ES-I3 (cell line): ENCODE results near the gene PCGF5.
"Not testable (repeated sequence)": the region's sequence is repeated elsewhere in the genome, so short reads cannot be mapped to it uniquely, and the experiment has no call there.

Experiments used
- H3K36me3 ChIP-seq: 2 replicates; pipeline ENCODE4 v1.6.1; 2013; ENCODE audit warnings: mild to moderate bottlenecking, low read length, control low read depth, moderate library complexity; ENCODE audit not compliant: insufficient read depth
- H3K4me1 ChIP-seq: 2 replicates; pipeline ENCODE4 v1.6.1; 2013; ENCODE audit warnings: mild to moderate bottlenecking, control low read depth, low read length; ENCODE audit not compliant: insufficient read depth
- H3K9ac ChIP-seq: 2 replicates; pipeline ENCODE4 v1.6.1; 2013; ENCODE audit warnings: low read depth, mild to moderate bottlenecking, low read length, moderate library complexity
- H3K9me3 ChIP-seq: 2 replicates; pipeline ENCODE4 v1.6.1; 2013; ENCODE audit warnings: mild to moderate bottlenecking, low read length, moderate library complexity; ENCODE audit not compliant: control insufficient read depth, insufficient read depth

PCGF5 gene

GRCh38 chr10:91226093-91226492 is 5.6 kb downstream of the PCGF5 start:
- Histone ChIP-seq H3K9ac (no peak overlapping the region), H3K9me3 (no peaks in the 10 kb centered on the region), H3K36me3 (no peaks in the 10 kb centered on the region), H3K4me1 (no peaks in the 10 kb centered on the region)

GRCh38 chr10:91227576-91227975 is 7.1 kb downstream of the PCGF5 start:
- Histone ChIP-seq H3K4me1 (no peaks in the 10 kb centered on the region), H3K36me3 (no peaks in the 10 kb centered on the region), H3K9ac (no peak overlapping the region), H3K9me3 (no peaks in the 10 kb centered on the region)

DNA sequence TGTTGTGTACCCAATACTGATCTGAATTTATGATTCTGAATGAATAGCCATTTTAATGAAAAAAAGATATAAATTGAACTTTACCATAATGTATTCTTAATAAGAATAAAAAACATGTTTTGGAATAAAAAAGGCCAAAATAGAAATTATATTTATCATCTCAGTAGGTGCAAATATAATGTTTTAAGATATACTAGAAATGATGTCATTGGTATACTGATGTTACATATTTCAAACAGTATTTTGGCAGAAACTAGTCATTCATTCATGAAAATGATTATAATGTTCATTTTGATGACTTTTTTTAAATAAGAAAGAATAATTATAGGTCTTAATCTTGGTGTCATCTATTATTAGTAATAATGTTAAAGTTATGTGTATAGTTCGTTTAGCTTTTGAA is 9.2 kb downstream of the PCGF5 start:
- H3K9ac ChIP-seq, result no peak overlapping the region
- no peaks in the 10 kb centered on the region for H3K36me3 ChIP-seq
- H3K9me3 ChIP-seq, result no peaks in the 10 kb centered on the region
- H3K4me1 ChIP-seq, result no peaks in the 10 kb centered on the region

- Histone ChIP-seq H3K9ac (no peak overlapping the region), H3K9me3 (no peaks in the 10 kb centered on the region), H3K36me3 (no peaks in the 10 kb centered on the region), H3K4me1 (peaks cover 4% of the 10 kb centered on the region; the same call in 1 of the 2 replicates)
These were observed 17.7 kb downstream of the PCGF5 start for GRCh38 chr10:91238191-91238590.

DNA sequence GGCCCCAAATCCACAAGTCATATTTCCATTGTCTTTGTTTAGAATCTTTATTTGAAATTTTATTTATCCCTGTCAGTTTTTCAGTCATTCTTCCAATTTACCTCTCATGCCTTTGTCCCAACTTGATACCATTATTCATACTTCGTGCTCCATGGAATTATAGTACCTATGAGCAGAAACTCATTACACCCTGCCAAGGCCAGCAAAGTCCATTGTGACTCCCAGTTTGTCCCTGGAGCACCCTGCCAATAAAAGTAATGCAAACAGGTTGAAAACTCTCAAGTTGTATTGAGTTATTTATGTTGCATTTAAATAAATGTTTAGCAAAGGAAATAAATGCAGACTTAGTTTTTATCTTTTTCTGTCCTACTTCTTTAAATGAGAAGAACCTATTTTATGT is 19.3 kb downstream of the PCGF5 start:
- H3K9me3 ChIP-seq, result no peaks in the 10 kb centered on the region

GRCh38 chr10:91242940-91243339 is 22.5 kb downstream of the PCGF5 start:
- no peaks in the 10 kb centered on the region for H3K36me3 ChIP-seq
- H3K9ac ChIP-seq, result no peak overlapping the region
- H3K9me3 ChIP-seq, result no peaks in the 10 kb centered on the region

More for the DNA sequence above, 19.3 kb downstream of the PCGF5 start:
- Histone ChIP-seq H3K9ac (no peak overlapping the region), H3K4me1 (peaks cover 4% of the 10 kb centered on the region; the same call in 1 of the 2 replicates), H3K36me3 (no peaks in the 10 kb centered on the region)

GRCh38 chr10:91247360-91248111 is 27.1 kb downstream of the PCGF5 start:
- Histone ChIP-seq H3K4me1 (0 out of 2 replicates have a peak, but pooled peaks cover 5% of the 10 kb centered on the region), H3K9me3 (no peaks in the 10 kb centered on the region), H3K36me3 (no peaks in the 10 kb centered on the region), H3K9ac (no peak overlapping the region)

More at GRCh38 chr10:91242940-91243339, 22.5 kb downstream of the PCGF5 start:
- peaks cover 10% of the 10 kb centered on the region; the same call in 1 of the 2 replicates for H3K4me1 ChIP-seq

DNA sequence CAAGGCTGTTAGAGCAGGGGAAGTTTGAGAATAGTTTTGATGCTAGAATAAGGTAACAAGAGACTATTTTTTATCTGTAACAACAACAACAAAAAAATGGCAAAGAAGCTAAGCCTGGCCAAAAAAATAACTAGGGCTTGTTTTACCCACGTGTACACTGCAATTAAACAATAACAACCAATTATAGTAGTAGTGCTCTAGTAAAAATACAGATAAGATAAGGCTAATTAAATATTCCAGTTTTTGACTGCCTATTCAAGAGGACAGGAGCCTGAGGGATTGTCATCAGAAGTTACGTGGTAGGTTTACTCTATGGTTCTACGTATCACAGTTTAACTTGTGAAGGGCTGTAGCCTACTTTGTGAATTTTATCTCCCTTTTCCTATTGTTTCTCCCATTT is 29.2 kb downstream of the PCGF5 start:
- Histone ChIP-seq H3K4me1 (0 out of 2 replicates have a peak, but pooled peaks cover 5% of the 10 kb centered on the region), H3K36me3 (no peaks in the 10 kb centered on the region), H3K9me3 (no peaks in the 10 kb centered on the region), H3K9ac (no peak overlapping the region)

GRCh38 chr10:91250341-91250740 is 29.9 kb downstream of the PCGF5 start:
- Histone ChIP-seq H3K9me3 (no peaks in the 10 kb centered on the region), H3K4me1 (0 out of 2 replicates have a peak, but pooled peaks cover 5% of the 10 kb centered on the region), H3K9ac (no peak overlapping the region), H3K36me3 (no peaks in the 10 kb centered on the region)

- Histone ChIP-seq H3K4me1 (0 out of 2 replicates have a peak, but pooled peaks cover 5% of the 10 kb centered on the region), H3K36me3 (no peaks in the 10 kb centered on the region), H3K9me3 (no peaks in the 10 kb centered on the region), H3K9ac (no peak overlapping the region)
These were observed 31.1 kb downstream of the PCGF5 start for GRCh38 chr10:91251430-91252056.

DNA sequence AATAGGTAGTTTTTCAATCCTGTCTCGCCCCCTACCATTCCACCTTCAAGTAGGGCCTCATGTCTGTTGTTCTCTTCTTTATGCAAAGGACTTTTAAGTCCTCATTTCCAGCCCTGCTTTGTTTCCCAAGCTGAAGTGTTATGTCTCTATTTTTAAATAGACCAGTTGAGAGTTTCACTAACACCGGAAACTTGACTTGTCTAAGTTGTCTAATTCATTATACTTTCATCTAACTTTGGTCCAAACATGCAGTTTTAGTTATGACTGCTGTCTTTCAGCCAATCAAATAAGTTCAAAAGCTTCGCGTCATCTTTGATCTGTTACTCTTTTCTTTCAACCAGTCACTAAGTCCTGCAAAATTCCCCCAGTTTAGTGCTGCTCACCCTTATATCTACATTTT is 32.8 kb downstream of the PCGF5 start:
- Histone ChIP-seq H3K9me3 (no peaks in the 10 kb centered on the region), H3K36me3 (no peaks in the 10 kb centered on the region), H3K4me1 (no peaks in the 10 kb centered on the region), H3K9ac (no peak overlapping the region)

GRCh38 chr10:91257310-91257709 is 36.8 kb downstream of the PCGF5 start:
- H3K9me3 ChIP-seq, result no peaks in the 10 kb centered on the region
- no peaks in the 10 kb centered on the region for H3K4me1 ChIP-seq
- H3K9ac ChIP-seq, result no peak overlapping the region
- no peaks in the 10 kb centered on the region for H3K36me3 ChIP-seq

DNA sequence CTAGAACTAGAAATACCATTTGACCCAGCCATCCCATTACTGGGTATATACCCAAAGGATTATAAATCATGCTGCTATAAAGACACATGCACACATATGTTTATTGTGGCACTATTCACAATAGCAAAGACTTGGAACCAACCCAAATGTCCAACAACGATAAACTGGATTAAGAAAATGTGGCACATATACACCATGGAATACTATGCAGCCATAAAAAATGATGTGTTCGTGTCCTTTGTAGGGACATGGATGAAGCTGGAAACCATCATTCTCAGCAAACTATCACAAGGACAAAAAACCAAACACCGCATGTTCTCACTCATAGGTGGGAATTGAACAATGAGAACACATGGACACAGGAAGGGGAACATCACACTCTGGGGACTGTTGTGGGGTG is 40.0 kb downstream of the PCGF5 start:
- H3K36me3 ChIP-seq, H3K4me1 ChIP-seq, H3K9ac ChIP-seq, H3K9me3 ChIP-seq: not testable (repeated sequence)

DNA sequence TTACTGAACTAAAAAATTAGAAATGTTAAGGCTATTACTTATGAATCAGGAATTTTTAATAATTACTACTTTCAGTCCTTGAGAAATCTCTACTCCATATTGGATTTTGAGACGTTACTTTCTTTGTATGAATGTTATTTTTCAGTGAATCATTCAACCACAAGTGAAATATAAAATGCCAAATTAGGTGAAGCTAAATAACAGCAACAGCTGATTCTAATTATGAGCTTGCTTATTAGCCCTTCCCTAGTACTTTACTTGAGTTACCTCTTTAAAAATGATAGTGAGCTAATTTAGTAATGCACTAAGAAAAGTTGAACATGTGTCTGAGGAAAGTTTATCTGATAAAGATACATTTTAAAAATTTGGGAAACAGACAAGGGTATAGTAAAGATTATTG is 51.4 kb downstream of the PCGF5 start:
- no peak overlapping the region for H3K9ac ChIP-seq
- peaks cover 5% of the 10 kb centered on the region; the same call in 1 of the 2 replicates for H3K4me1 ChIP-seq
- no peaks in the 10 kb centered on the region for H3K36me3 ChIP-seq
- no peaks in the 10 kb centered on the region for H3K9me3 ChIP-seq

DNA sequence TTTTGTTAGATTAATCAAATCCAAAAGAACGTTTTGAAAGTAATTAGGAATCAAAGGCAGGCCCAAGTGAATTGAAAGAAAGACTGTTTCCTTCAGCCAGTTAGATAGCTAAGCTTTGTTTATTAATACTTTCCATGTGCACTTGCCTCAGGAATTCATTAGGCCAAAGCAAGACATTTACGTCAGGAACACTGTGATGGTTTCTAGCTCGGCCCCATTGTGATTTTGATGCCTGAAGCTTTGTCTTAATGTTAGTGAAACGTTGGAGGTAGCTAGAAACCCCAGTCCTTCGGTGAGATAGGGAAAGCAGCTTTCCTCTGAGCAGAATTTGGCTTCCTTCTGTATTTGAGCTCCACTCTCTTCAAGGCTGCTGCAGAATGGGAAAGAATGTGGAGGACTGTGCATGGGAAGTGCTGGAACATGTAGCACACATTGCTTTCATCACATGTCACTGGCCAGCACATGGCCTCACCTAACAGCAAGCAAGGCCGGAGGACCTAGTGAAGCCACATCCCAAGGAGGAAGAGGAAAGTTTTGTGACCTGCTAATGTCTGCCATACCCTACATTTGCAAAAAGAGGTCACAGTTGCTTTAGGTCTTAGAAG is 64.1 kb downstream of the PCGF5 start:
- H3K9ac ChIP-seq, result no peak overlapping the region
- no peaks in the 10 kb centered on the region for H3K36me3 ChIP-seq
- peaks cover 7% of the 10 kb centered on the region for H3K4me1 ChIP-seq
- no peaks in the 10 kb centered on the region for H3K9me3 ChIP-seq
